Pancreas (tissue), 10 donors: ENCODE results near the gene ZIC1. TPM values are rescaled to one million over a fixed set of nuclear protein-coding genes. Genes with fewer than 3 reads are reported as not detected.

Source experiments
- ATAC-seq, 4 donors: fragments of 200-7000 bp; cut with Tn5 transposase; one replicate each; pipeline versions ENCODE4 v1.8.0 to v1.9.1; 2020; ENCODE audit warnings: mild to moderate bottlenecking in 4 of 4, moderate library complexity in 4 of 4
- DNase-seq, 6 donors: peaks; one replicate each; pipeline ENCODE4 v3.0.0-alpha.2; 2020
- FAIRE-seq: peaks from 2 replicates; lab custom pipeline; 2012; peaks lifted over from hg19 to GRCh38; lab: Jason Lieb, UNC
- H3K27ac ChIP-seq, 4 donors: fragments of 200-600 bp; sonication (generic); 1 replicate in 3 of 4; 2 replicates in 1 of 4; pipeline versions ENCODE4 v1.5.0 to v1.8.0; 2020
- H3K27me3 ChIP-seq, 4 donors: fragments of 200-600 bp; one replicate each; pipeline ENCODE4 v1.8.0; 2021
- H3K36me3 ChIP-seq, 3 donors: fragments of 200-600 bp; sonication (generic) in 1 of 3; one replicate each; pipeline versions ENCODE4 v1.5.0 to v1.8.0; 2020 to 2021
- H3K4me1 ChIP-seq, 3 donors: fragments of 200-600 bp; one replicate each; pipeline ENCODE4 v1.8.0; 2021
- H3K4me3 ChIP-seq, 4 donors: fragments of 200-600 bp; sonication (generic) in 2 of 4; one replicate each; pipeline versions ENCODE4 v1.5.0 to v1.8.0; 2020 to 2021
- H3K9me3 ChIP-seq, 4 donors: fragments of 200-600 bp; one replicate each; pipeline ENCODE4 v1.8.0; 2021
- CTCF ChIP-seq, 4 donors: fragments of 200-600 bp; sonication (generic) in 3 of 4; IDR thresholded peaks; one replicate each; pipeline versions ENCODE4 v1.5.0 to v1.8.0; 2021; ENCODE audit warnings: antibody characterized with exemption in 4 of 4
- WGBS, 2 donors: extraction: QIAGEN DNeasy Blood & Tissue Kit; methylation state at CpG; one replicate each; pipeline ENCODE4 v1.1.7; 2013; 5-methylcytosine and 5-hydroxymethylcytosine counted together
- intact Hi-C, 3 donors: fragments of 100-400 bp; cut with DNase I; formaldehyde crosslinking; loops; one replicate each; pipeline versions ENCODE4 v1.11.1 to v1.14.2; 2022
- polyA plus RNA-seq, 2 donors: library from polyadenylated mRNA; stranded (reverse); fragments of 200-250 nt; gene quantifications; one replicate each; pipeline ENCODE4 v1.2.3, GENCODE V29; 2013
- total RNA-seq, 6 donors: library from RNA; stranded (reverse); fragmentation: NEBNext Ultra II Directional in 4 of 6; extraction: Animal tissue kit (Norgen Biotek cat#: 25700) in 4 of 6; gene quantifications; one replicate each; pipeline versions ENCODE4 v1.2.1 to v1.2.4, GENCODE V29; 2021 to 2023
- donor health status: healthy with polysubstance abuse.
- donor health status: DM: no; HTN: no; CAD: no; lungs with moderate emphysema.
- donor health status: DM: no; HTN: no; CAD: no.
- donor health status: control.
- donor health status: control.
- donor health status: Bipolar disorder and iron deficiency.
- donor health status: DM: yes; HTN: yes; CAD: no.
- donor health status: DM: no; HTN: no; CAD: no.
- donor health status: DM: no; HTN: no; CAD: no.
- donor health status: DM: yes; HTN: yes; CAD: no.

Gene ZIC1
- total and polyA plus RNA-seq, 8 donors = not detected

GRCh38 chr3:147421184-147421912, 12.2 kb downstream of the ZIC1 start:
- DNase-seq = peak in 2 of 6 donors; percentile 56 to 73
- no peak overlapping the region for H3K27ac ChIP-seq
- ATAC-seq = no peak
- no peak for FAIRE-seq
- H3K4me3 ChIP-seq = no peak overlapping the region
- no peaks in the 10 kb centered on the region for H3K36me3 ChIP-seq
- no peak for TF ChIP-seq CTCF (IDR thresholded peaks at IDR 0.05)
- 7% methylated on average over 49 to 53 of the region's 53 CpGs for WGBS, 2 donors
- intact Hi-C loops = no loop called here
- H3K9me3 ChIP-seq = no peaks in the 10 kb centered on the region
- peaks cover 9 to 83% (median 37%) of the 10 kb centered on the region in 4 donors for H3K27me3 ChIP-seq
- peaks cover 0 to 14% (median 0%) of the 10 kb centered on the region in 3 donors for H3K4me1 ChIP-seq

GRCh38 chr3:147422196-147422595, 13.0 kb downstream of the ZIC1 start:
- intact Hi-C loops = no loop called here
- FAIRE-seq = no peak
- Histone ChIP-seq H3K27me3 (peaks cover 9 to 84% (median 39%) of the 10 kb centered on the region in 4 donors), H3K36me3 (no peaks in the 10 kb centered on the region), H3K27ac (no peak overlapping the region), H3K4me3 (no peak overlapping the region), H3K9me3 (no peaks in the 10 kb centered on the region), H3K4me1 (peaks cover 0 to 14% (median 0%) of the 10 kb centered on the region in 3 donors)
- WGBS, 2 donors = 14 to 16% methylated on average over 15 of the region's 15 CpGs
- no peak for DNase-seq
- no peak for TF ChIP-seq CTCF (IDR thresholded peaks at IDR 0.05)
- ATAC-seq = no peak

DNA sequence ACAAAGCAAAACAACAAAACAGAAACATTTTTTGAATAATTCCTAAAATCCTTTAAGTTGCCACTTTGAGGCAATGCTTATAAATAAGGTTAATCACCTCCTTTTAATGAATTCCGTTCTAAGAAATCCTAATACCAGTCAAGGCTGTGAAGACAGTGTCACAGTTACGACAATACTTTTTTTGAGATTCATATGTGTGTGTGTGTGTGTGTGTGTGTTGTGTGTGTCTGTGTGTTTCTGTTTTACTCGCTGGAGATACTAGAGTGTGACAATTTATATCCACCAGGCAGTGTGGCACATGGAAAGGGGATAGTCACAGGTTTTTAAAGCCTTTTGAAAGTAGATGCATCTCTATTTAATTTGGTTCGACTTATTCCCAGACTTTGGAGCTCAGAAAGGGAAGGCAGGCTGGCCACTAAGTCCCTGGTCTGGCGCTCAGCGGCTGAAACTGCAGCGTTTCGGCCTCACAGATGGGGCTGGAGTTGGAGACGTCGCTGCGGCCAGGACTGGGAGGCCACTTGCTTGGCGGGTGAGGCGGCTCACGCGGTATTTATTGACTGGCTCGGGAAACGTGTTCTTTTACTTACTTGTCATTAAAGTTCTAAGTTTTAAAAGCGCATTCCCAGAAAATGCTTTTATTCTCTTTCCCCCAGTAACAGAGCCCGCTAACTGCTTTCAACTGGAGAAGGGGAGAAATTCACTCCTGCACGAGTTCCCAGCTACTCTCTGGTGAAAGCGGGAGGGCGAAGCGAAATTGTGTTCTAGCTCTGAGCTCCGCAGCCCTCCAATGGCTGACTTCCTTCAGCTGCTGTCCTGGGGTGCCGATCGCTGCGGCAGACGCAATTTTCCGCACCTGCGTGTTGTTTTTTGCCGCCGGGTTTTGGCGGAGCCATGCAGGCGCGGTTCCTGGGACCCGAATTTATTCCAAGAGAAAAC, 13.7 kb downstream of the ZIC1 start:
- no peak for ATAC-seq
- intact Hi-C loops = no loop called here
- no peak for TF ChIP-seq CTCF (IDR thresholded peaks at IDR 0.05)
- Histone ChIP-seq H3K9me3 (no peaks in the 10 kb centered on the region), H3K27ac (no peak overlapping the region), H3K4me3 (no peak overlapping the region), H3K4me1 (peaks cover 0 to 14% (median 0%) of the 10 kb centered on the region in 3 donors), H3K36me3 (no peaks in the 10 kb centered on the region), H3K27me3 (peaks cover 9 to 81% (median 39%) of the 10 kb centered on the region in 4 donors)
- DNase-seq = peak in 1 of 6 donors; percentile 43
- 11% methylated on average over 36 of the region's 36 CpGs for WGBS, 2 donors
- FAIRE-seq = no peak

GRCh38 chr3:147423537-147423797, 14.3 kb downstream of the ZIC1 start:
- no peak for FAIRE-seq
- intact Hi-C loops = no loop called here
- peaks cover 9 to 77% (median 37%) of the 10 kb centered on the region in 4 donors for H3K27me3 ChIP-seq

More at GRCh38 chr3:147423537-147423797, 14.3 kb downstream of the ZIC1 start:
- 2 to 6% methylated on average over 3 of the region's 3 CpGs for WGBS, 2 donors
- ATAC-seq (no peak), DNase-seq (no peak)
- Histone ChIP-seq H3K4me3 (no peak overlapping the region), H3K4me1 (peaks cover 0 to 14% (median 0%) of the 10 kb centered on the region in 3 donors), H3K9me3 (no peaks in the 10 kb centered on the region), H3K36me3 (no peaks in the 10 kb centered on the region), H3K27ac (no peak overlapping the region)
- no peak for TF ChIP-seq CTCF (IDR thresholded peaks at IDR 0.05)
